Uterus (tissue), 2 donors: ENCODE measurements around the gene AGBL4.

Source experiments
- POLR2A ChIP-seq, 2 donors: fragments of 450-650 bp; IDR thresholded peaks; one replicate each; pipeline ENCODE4 v1.6.1; 2016; ENCODE audit warnings: antibody characterized with exemption in 2 of 2, mild to moderate bottlenecking in 1 of 2, moderate library complexity in 1 of 2
- TF ChIP-seq, protein P1 (sequence below), 4 experiments: fragments of 200-600 bp in 2 of 4; fragments of 450-650 bp in 2 of 4; sonication (generic) in 2 of 4; IDR thresholded peaks; one replicate each; pipeline ENCODE4 v1.5.1; 2016 to 2019; ENCODE audit warnings: antibody characterized with exemption in 4 of 4, mild to moderate bottlenecking in 2 of 4, moderate library complexity in 1 of 4

DNA sequence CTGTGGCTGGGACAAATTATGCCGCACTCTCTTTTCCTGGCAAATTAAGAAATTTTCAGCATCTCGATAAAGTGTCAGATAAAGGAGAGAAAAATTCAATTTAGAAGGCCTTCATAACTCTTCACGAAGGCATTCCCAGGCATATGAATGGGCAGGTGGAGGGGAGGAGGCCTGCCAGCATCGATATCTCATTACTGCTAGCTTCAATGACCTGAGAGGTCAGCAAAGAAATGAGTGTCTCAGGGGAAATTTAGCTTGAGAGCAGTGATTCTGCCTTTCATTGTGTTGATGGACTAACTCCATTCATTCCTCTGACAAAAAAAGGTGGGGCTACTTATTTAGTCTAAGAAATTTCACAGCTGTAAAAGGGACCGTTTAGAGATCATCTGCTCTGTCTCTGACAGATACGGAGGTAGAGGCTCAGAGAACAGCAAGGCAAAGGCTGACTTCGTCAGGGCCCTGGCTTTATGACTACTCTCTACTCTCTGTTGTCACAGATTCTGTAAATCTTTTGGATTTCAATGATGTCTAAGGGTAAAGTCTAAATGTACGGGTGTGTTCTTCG, 1035.0 kb downstream of the AGBL4 start:
- TF ChIP-seq, protein P1, sequence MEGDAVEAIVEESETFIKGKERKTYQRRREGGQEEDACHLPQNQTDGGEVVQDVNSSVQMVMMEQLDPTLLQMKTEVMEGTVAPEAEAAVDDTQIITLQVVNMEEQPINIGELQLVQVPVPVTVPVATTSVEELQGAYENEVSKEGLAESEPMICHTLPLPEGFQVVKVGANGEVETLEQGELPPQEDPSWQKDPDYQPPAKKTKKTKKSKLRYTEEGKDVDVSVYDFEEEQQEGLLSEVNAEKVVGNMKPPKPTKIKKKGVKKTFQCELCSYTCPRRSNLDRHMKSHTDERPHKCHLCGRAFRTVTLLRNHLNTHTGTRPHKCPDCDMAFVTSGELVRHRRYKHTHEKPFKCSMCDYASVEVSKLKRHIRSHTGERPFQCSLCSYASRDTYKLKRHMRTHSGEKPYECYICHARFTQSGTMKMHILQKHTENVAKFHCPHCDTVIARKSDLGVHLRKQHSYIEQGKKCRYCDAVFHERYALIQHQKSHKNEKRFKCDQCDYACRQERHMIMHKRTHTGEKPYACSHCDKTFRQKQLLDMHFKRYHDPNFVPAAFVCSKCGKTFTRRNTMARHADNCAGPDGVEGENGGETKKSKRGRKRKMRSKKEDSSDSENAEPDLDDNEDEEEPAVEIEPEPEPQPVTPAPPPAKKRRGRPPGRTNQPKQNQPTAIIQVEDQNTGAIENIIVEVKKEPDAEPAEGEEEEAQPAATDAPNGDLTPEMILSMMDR (IDR thresholded peaks at IDR 0.05), result no peak
- no peak for TF ChIP-seq POLR2A (IDR thresholded peaks at IDR 0.05)
